Spleen (tissue), 7 donors: ENCODE results near the gene ADCY6.

ENCODE experiments used
- POLR2A ChIP-seq, 3 donors: fragments of 450-650 bp; IDR thresholded peaks; one replicate each; pipeline ENCODE4 v1.5.1; 2017; ENCODE audit warnings: antibody characterized with exemption in 3 of 3, mild to moderate bottlenecking in 1 of 3
- POLR2AphosphoS5 ChIP-seq, 3 donors: sonication (generic); formaldehyde crosslinking; IDR thresholded peaks; one replicate each; pipeline ENCODE4 v1.5.1; 2017; ENCODE audit warnings: antibody characterized with exemption in 3 of 3
- TF ChIP-seq, protein P1 (sequence below), 11 experiments: fragments of 200-600 bp in 7 of 11; fragments of 450-650 bp in 4 of 11; sonication (generic) in 4 of 11; IDR thresholded peaks in 8 of 11; conservative IDR thresholded peaks in 3 of 11; 1 replicate in 7 of 11; 2 replicates in 4 of 11; pipeline versions ENCODE4 v1.4.0 to v1.8.0; 2016 to 2021; ENCODE audit warnings: antibody characterized with exemption in 11 of 11, inconsistent platforms in 4 of 11, mild to moderate bottlenecking in 1 of 11
- donor health status: DM: no; HTN: no; CAD: no; lungs with moderate emphysema.
- donor health status: DM: no; HTN: no; CAD: no.
- donor health status: DM: no; HTN: no; CAD: no.

DNA sequence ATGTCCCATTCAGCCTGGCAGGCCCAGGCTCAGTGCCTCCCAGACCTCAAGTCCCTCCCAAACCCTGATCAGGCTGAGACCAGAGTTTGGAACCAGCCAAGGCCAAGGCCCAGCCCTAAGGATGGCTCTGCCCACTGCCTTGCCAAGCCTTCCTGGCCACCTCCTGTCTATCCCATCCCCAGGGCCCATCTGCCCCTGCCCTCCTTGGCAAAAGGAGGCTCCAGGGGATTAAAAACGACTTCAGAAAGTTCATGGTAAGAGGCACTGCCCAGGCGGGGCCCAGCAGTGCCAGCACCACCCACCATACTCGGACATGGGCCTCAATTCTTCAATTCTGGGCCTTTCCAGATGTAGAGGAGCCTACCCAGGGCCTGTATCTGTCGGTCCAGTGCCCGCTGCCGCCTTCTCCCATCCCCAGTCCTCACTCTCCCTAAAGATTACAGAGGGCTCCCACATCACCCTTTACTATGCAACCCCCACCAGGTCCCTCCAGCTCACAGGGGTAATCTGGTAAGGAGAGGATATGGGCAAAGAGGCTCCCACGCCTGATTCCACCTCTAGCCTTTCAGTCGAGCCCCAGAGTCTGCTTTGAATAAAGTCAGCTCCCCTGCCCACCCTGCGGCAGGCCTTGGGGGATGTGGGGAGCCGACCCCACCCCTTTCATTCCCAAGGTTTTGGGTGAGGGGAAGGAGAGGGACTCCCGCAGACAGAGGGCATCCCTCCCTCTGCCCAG, 932 bp downstream of the ADCY6 start:
- TF ChIP-seq, protein P1, sequence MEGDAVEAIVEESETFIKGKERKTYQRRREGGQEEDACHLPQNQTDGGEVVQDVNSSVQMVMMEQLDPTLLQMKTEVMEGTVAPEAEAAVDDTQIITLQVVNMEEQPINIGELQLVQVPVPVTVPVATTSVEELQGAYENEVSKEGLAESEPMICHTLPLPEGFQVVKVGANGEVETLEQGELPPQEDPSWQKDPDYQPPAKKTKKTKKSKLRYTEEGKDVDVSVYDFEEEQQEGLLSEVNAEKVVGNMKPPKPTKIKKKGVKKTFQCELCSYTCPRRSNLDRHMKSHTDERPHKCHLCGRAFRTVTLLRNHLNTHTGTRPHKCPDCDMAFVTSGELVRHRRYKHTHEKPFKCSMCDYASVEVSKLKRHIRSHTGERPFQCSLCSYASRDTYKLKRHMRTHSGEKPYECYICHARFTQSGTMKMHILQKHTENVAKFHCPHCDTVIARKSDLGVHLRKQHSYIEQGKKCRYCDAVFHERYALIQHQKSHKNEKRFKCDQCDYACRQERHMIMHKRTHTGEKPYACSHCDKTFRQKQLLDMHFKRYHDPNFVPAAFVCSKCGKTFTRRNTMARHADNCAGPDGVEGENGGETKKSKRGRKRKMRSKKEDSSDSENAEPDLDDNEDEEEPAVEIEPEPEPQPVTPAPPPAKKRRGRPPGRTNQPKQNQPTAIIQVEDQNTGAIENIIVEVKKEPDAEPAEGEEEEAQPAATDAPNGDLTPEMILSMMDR (IDR thresholded peaks at IDR 0.05 in 8 of 11, conservative IDR thresholded peaks at IDR 0.05 in 3 of 11) = no peak
- TF ChIP-seq POLR2A (IDR thresholded peaks at IDR 0.05) (no peak), POLR2AphosphoS5 (IDR thresholded peaks at IDR 0.05) (no peak)
